Neural progenitor cell (in vitro differentiated cells): ENCODE data around the gene GNAT1.

Experiments
- EZH2 ChIP-seq: fragments of 200-600 bp; sonication (generic); IDR thresholded peaks from 2 replicates; pipeline ENCODE4 v1.6.1; 2017; ENCODE audit warnings: antibody characterized with exemption, mild to moderate bottlenecking, moderate library complexity
- EZH2phosphoT487 ChIP-seq: fragments of 200-600 bp; sonication (generic); IDR thresholded peaks from 2 replicates; pipeline ENCODE4 v1.6.1; 2017; ENCODE audit warnings: antibody characterized with exemption
- TF ChIP-seq, protein P1 (sequence below): fragments of 200-600 bp; sonication (generic); IDR thresholded peaks from 2 replicates; pipeline ENCODE4 v1.5.1; 2017; ENCODE audit warnings: antibody characterized with exemption, mild to moderate bottlenecking

GRCh38 chr3:50177346-50177745 is 14.1 kb upstream of the GNAT1 start:
- TF ChIP-seq, protein P1, sequence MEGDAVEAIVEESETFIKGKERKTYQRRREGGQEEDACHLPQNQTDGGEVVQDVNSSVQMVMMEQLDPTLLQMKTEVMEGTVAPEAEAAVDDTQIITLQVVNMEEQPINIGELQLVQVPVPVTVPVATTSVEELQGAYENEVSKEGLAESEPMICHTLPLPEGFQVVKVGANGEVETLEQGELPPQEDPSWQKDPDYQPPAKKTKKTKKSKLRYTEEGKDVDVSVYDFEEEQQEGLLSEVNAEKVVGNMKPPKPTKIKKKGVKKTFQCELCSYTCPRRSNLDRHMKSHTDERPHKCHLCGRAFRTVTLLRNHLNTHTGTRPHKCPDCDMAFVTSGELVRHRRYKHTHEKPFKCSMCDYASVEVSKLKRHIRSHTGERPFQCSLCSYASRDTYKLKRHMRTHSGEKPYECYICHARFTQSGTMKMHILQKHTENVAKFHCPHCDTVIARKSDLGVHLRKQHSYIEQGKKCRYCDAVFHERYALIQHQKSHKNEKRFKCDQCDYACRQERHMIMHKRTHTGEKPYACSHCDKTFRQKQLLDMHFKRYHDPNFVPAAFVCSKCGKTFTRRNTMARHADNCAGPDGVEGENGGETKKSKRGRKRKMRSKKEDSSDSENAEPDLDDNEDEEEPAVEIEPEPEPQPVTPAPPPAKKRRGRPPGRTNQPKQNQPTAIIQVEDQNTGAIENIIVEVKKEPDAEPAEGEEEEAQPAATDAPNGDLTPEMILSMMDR, result no peak
- no peak for TF ChIP-seq EZH2phosphoT487
- TF ChIP-seq EZH2, result no peak
